ENCODE measurements around the gene DAPK2.
"Not testable (repeated sequence)": the region's sequence is repeated elsewhere in the genome, so short reads cannot be mapped to it uniquely, and the experiment has no call there.

DAPK2 gene

DNA sequence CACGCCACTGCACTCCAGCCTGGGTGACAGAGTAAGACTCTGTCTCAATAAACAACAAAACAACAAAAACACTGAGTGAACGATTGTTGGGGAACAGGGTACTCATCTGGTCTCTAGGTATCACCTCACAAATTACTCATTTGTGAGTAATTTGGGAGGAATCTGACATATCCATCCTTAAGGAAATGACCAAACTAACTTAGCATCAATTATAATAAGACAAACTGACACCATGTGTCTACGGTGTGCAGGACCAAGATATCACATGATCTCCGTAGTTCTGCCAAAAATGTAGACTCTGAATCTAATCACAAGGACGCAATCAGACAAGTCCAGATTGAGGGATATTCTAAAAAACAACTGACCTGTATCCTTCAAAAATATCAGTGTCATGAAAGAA lies 12.0 kb upstream of the DAPK2 start:
- no peak for DNase-seq (ENCODE audit: low read depth in 4 of 4, low spot score in 1 of 4)

- not testable (repeated sequence) for DNase-seq (ENCODE audit: low read depth in 4 of 4, low spot score in 1 of 4)
These were observed 7.4 kb upstream of the DAPK2 start for GRCh38 chr15:64053674-64054073.

DNA sequence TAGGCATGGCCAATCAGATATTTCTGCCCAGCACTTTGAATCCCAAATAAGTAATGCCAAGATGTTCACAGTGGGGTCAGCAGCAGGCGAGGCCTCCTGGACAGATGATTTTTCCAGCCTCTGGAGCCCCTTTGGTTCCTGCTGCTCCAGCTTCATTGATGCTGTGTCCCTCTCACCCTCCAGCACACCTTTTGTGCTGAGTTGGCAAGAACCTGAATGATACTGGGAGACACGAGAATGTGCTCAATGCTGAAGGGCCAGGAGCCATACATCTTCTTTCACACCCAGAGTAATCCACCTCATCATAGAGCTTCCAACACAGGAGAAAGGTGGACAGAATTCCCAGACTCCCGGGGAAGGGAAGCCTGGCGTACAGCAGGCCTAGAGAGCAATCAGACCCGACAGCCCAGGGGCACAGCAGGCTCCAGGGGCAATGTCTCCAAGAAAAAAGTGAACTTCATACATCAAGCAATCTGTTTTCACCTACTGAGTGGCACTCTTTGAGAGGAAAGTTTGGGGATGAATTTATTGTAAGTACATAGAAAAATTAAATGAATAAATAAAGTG lies 6.7 kb upstream of the DAPK2 start:
- DNase-seq (ENCODE audit: low read depth in 4 of 4, low spot score in 1 of 4), result no peak

- DNase-seq (ENCODE audit: low read depth in 4 of 4, low spot score in 1 of 4), result no peak
These were observed 5.3 kb upstream of the DAPK2 start for GRCh38 chr15:64051407-64052259.

DNA sequence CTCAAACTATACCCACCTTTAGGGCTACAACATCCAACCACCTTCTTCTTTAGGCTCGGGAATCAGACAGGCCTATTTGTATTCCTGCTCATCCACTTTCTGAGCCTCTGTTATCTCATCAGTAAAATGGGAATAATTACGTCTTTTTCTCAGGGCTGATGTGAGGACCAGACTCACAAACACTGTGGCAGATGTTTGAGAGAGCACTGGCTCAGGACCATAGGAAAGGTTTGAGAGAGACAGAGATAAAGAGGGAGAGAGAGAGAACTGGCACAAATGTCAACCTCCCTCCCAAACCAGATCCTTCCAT lies 4.8 kb upstream of the DAPK2 start:
- no peak for DNase-seq (ENCODE audit: low read depth in 4 of 4, low spot score in 1 of 4)

DNA sequence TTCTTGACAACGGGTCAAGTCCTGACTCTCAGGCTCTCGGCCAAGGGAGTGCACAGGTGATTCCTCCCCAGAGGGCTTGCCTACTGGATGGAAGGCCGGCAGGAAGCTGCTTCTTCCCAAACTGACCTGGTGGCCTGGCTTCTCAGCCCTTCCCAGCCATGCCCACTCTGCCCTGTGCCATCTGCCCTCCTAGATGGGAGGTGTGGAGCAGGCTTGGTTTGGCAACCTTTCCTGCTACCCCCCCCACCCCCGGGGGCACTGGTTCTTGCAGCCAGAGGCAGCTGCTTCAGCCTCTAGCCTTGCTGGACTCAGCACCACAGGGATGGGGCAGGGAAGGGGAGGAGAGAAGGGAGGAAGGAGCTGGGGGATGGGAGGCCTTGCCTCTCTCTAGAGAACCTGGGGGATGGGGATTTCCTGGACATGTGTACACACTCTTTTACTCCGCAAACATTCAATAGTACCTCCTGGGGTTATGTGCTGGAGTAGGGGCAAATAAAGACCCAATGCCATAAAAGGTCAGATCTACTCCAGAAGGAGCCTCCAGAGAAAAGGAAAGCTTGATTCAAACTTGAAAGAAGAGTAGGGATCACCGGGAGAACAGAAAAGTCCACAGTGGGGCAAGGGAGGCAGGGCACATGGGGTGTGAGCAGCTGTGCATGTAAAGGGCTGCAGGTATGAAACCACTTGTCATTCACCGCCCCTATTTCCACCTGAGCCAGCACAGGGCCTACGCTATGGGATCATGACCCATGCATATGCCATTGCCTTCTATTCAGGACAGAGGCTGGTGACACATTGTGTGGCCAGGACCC lies 4.2 kb upstream of the DAPK2 start:
- no peak for DNase-seq (ENCODE audit: low read depth in 4 of 4, low spot score in 1 of 4)

DNA sequence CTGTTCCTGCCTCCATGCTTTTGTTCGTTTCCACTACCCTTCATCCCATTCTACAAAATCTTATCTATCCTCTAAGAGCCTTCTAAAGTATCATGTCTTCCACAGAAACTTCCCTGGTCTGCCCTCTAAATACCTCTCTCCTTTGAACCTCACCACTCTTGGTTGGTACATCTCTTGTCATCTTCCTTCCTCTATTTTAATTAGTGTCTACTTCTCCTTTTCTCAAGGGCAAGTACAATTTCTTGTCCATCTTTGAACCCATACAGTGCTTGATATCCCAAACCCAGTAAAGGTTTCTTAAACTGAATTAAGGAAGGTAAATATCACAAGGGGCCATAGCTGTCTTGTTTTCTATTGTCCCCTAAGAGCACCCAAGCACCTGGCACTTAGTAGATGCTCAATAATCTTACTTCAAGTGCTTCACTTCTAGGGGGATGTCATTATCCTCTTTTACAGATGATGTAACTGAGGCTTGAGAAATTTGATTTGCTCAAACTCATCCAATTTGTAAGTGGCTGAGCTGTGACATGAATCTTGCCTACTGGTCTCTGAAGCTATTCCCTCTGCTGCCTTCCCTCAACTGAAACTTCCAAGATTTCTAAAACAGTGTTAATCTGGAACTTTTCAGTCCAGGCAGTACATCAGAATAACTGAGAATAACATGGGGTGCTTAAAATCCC lies 2.6 kb upstream of the DAPK2 start:
- DNase-seq (ENCODE audit: low read depth in 4 of 4, low spot score in 1 of 4), result no peak

DNA sequence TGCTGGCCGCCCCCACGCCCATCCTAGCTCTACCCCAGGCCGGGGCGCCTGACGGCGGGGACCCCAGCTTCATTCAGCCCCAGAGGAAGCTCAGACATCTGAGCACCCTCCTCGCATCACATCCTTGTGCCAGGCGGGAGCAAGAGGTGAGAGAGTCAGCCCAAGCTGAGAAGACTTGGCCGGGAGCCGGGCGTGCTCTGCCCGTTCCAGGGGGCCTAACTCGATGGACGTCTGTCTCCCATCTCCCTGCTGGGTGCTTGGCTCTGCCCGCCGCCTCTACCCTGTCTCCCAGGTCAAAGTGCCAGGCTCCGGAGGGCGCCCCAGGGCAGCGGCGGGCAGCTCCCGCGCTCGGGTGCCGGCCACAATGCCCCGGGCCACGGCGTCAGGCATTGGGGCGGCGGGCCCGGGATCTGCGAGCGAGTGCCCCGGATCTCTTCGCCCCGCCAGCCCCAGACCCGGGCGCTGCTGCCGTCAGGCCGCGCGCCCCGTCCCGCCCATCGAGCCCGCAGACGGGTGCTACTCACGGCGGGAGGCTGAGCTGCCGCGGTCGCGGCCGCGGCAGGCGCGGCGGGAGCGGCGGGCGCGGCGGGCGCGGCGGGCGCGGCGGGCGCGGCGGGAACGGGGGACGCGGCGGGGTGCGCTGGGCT lies 388 bp downstream of the DAPK2 start:
- DNase-seq (ENCODE audit: low read depth in 4 of 4, low spot score in 1 of 4), result peak in 1 of 4 experiments; percentile 17

DNA sequence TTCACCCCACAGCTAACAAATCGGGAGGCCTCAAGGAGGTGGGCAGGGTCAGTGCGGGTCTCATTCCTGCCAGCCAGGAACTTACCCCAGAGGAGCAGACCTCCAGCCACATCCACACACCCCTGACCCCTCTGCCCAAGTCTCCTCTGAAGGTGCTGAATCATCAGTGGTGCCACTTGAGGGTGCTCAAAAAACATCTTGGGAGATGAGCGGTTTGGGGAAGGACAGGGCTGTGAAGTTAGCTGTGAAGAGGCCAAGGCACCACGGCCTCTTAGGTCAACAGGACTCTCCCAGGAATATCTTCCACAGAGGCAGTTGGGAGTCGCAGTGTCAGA lies 1.2 kb downstream of the DAPK2 start:
- no peak for DNase-seq (ENCODE audit: low read depth in 4 of 4, low spot score in 1 of 4)

- no peak for DNase-seq (ENCODE audit: low read depth in 4 of 4, low spot score in 1 of 4)
These were observed 1.8 kb downstream of the DAPK2 start for GRCh38 chr15:64044300-64045100.

GRCh38 chr15:64038878-64039610 lies 7.2 kb downstream of the DAPK2 start:
- DNase-seq (ENCODE audit: low read depth in 4 of 4, low spot score in 1 of 4), result no peak

DNA sequence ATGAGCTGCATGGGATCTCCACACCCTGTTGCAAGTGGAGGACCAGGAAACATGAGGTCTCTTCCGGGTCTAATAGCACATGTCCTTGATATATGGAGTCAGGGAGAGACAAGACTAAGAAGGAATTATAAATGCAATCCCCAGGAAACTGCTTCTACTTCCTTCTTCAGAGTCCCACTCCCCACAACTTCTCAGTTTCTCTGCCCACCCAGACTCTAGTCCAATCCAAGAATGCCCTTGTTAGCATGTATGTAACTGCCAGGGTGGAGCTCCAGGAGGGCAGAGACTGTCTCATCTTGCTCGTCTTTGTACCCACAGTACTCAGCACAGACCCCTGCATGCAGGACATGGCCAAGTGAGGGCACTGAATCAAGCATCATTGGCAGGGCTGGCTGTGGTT lies 8.3 kb downstream of the DAPK2 start:
- no peak for DNase-seq (ENCODE audit: low read depth in 4 of 4, low spot score in 1 of 4)

DNA sequence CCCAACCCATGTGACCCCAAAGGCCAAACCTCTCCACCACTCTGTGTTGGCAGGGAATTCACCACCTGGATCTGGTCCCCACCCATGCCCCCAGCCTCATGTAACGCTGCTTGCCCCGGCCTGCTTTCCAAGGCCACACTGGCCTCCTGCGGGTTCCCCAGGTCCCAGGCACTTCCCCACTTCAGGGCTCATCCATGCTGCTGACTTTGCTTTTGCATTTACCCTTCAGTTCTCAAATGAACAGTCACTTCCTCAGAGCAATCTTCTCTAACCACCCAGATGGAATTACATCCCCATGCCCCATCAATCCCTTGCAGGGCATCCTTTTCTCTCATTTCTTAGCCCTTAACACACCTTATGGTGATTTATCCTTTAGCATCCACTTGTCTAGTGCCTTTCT lies 9.2 kb downstream of the DAPK2 start:
- no peak for DNase-seq (ENCODE audit: low read depth in 4 of 4, low spot score in 1 of 4)

DNA sequence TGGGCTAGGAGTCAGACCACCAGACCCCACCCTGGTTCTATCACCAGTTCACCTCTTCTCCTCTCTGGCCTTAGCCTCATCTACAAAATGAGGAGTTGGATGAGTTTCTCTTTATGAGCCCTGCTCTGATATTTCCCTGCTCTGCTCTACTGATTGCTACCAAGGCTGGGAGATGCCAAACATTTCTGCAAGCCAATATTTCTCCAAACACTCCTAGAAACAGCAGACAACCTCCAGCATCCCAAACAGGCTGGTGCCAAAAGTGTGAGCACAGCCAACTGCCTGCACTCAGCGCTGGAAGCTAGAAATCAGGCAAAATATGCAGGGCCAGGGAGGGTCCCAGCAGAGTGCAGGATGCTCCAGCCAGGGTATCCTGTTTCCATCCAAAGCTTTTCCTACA lies 10.8 kb downstream of the DAPK2 start:
- no peak for DNase-seq (ENCODE audit: low read depth in 4 of 4, low spot score in 1 of 4)

- no peak for DNase-seq (ENCODE audit: low read depth in 4 of 4, low spot score in 1 of 4)
These were observed 11.8 kb downstream of the DAPK2 start for GRCh38 chr15:64034519-64034918.

- DNase-seq (ENCODE audit: low read depth in 4 of 4, low spot score in 1 of 4), result no peak
These were observed 14.0 kb downstream of the DAPK2 start for GRCh38 chr15:64032329-64032728.

DNA sequence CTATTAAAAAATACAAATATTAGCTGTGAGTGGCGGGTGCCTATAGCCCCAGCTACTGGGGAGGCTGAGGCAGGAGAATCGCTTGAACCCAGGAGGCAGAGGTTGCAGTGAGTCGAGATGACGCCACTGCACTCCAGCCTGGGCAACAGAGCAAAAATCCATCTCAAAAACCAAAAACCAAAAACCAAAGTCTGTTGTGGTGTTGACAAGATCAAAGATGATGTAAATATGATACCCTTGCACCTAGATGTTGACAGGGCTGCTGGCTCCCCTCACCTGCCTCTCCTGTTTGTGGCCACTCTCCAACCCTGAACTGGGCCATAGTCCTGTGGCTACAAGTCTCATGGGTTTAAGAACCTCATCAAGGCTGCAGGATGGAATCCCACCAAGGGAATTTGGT lies 16.2 kb downstream of the DAPK2 start:
- DNase-seq (ENCODE audit: low read depth in 4 of 4, low spot score in 1 of 4), result no peak

DNA sequence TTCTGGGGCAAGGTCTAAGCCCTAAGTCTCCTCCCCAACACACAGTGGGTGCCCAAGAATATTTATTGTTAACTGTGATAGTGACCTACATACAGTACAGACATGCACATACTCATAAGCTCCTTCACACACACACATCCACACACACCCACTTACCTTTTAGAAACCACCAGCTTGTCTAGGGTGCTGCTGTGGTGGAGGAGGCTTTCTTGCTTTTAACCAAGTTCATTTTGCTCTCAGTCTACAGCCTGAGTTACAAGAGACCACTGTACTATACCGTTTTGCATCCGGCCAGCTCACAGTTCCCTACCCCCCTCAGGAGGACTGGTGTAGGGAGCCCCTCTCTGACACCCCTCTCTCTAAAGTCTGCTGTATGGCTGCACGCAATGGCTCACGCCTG lies 16.7 kb downstream of the DAPK2 start:
- no peak for DNase-seq (ENCODE audit: low read depth in 4 of 4, low spot score in 1 of 4)

DNA sequence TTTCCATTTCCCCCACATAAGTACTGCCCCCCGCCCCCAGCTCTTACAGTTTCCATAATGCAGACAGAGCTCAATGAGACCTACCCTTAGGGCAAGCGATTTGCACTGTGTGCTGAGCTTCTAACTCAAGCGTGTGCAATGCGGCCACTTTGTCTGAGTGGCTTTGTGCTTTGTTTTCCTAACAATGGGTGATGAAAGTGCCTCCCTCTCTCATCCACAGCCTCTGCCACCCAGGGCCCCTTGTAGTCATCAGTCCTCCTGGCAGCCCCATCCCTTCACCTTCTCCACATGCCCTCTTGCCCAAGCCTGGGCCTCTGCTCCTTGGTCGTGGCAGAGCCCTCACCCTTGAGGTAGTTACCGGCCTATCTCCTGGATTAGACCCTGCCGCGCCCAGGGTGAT lies 17.2 kb downstream of the DAPK2 start:
- no peak for DNase-seq (ENCODE audit: low read depth in 4 of 4, low spot score in 1 of 4)

DNA sequence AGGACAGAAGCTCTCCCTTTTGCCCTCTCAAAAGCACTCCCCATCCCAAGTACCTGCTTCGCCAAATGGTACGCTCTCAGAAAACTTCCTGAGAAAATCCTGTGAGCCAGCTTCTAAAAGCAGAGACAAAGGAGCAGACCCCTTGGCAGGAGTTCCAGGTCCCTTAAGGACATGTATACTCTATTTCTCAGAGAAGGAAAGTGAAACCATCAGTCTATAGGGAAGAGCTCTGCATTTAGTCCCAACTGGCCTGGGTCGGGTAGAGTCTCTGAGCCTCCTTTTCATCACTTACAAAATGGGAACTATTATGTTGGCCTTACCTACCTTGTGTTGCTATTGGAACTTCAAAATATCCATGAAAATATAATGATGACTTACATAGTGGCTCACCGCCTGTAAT lies 19.7 kb downstream of the DAPK2 start:
- no peak for DNase-seq (ENCODE audit: low read depth in 4 of 4, low spot score in 1 of 4)
